RWPE1 (cell line): ENCODE data around the gene CYLD.

Experiments used
- CTCF ChIA-PET: fragments of 350-600 bp; sonication (Branson Sonifier 250); formaldehyde crosslinking; extraction: SDS; loops from one replicate; lab custom pipeline; 2021; lab: Yijun Ruan, JAX
- POLR2A ChIA-PET: fragments of 400-600 bp; formaldehyde crosslinking; extraction: SDS; loops from one replicate; lab custom pipeline; 2020; ENCODE audit warnings: antibody characterized with exemption; ENCODE audit not compliant: low non-redundant PET; lab: Yijun Ruan, JAX
- DNase-seq: peaks from one replicate; pipeline ENCODE4 v3.0.0; 2012; ENCODE audit warnings: low spot score
- H3K27ac ChIP-seq: fragments of 450-650 bp; 2 replicates; pipeline ENCODE4 v1.5.1; 2017
- CTCF ChIP-seq: fragments of 450-650 bp; conservative IDR thresholded peaks from 2 replicates; pipeline ENCODE4 v1.5.1; 2017; ENCODE audit warnings: low read depth, mild to moderate bottlenecking

Gene CYLD

GRCh38 chr16:50839920-50840729, 98.2 kb downstream of the CYLD start:
- ChIA-PET CTCF (no interaction called here), POLR2A (no interaction called here)

GRCh38 chr16:50841081-50841886, 99.4 kb downstream of the CYLD start:
- TF ChIP-seq CTCF = no peak
- H3K27ac ChIP-seq = no peak overlapping the region
- DNase-seq = no peak
- POLR2A ChIA-PET = no interaction called here
- CTCF ChIA-PET = no interaction called here

More at GRCh38 chr16:50839920-50840729, 98.2 kb downstream of the CYLD start:
- DNase-seq = no peak
- TF ChIP-seq CTCF = no peak
- no peak overlapping the region for H3K27ac ChIP-seq

GRCh38 chr16:50842013-50842505, 100.2 kb downstream of the CYLD start:
- no peak for DNase-seq
- no peak overlapping the region for H3K27ac ChIP-seq
- TF ChIP-seq CTCF = no peak
- ChIA-PET POLR2A (no interaction called here), CTCF (no interaction called here)

- CTCF ChIA-PET = no interaction called here
These were observed 100.7 kb downstream of the CYLD start for GRCh38 chr16:50842589-50842988.

GRCh38 chr16:50844840-50845239, 103.0 kb downstream of the CYLD start:
- no peak for DNase-seq

More at GRCh38 chr16:50842589-50842988, 100.7 kb downstream of the CYLD start:
- DNase-seq = no peak
- POLR2A ChIA-PET = no interaction called here
- H3K27ac ChIP-seq = no peak overlapping the region
- TF ChIP-seq CTCF = no peak

More at GRCh38 chr16:50844840-50845239, 103.0 kb downstream of the CYLD start:
- ChIA-PET CTCF (interaction anchor here (0.6 kb wide), 2 partner anchors 485 to 1093 kb away, joined by 3 to 6 read pairs; no protein-coding TSS in a partner anchor), POLR2A (no interaction called here)
- TF ChIP-seq CTCF = no peak
- H3K27ac ChIP-seq = no peak overlapping the region
